ENCODE measurements around the gene AQP12A. TPM values are rescaled to one million over a fixed set of nuclear protein-coding genes. Genes with fewer than 3 reads are reported as not detected.

Gene AQP12A
- total RNA-seq, 2 experiments from 2014 or later: not detected

DNA sequence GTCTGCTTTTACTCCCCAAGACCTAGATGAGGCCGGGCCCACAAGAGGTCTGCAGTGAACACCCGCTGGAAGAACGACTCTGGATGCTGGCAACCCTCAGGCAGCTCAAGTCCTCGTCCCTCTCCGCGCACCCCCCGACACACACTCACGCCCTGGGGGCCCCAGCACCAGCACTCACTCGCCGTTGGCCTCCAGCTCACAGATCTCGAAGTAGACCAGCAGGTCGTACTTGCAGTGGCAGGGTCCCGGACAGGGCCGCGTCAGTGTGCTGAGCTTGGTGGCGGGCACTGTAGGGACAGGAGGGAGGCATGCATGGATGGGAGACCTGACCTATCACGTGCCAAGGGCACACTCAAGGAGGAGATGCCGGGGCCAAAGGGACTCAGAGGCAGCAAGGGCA, 49.4 kb downstream of the AQP12A start:
- Mint-ChIP-seq H3K9me3 (no peaks in the 10 kb centered on the region), H3K4me1 (peaks cover 6% of the 10 kb centered on the region), H3K27ac (no peak overlapping the region), H3K4me3 (no peak overlapping the region), H3K36me3 (no peaks in the 10 kb centered on the region), H3K27me3 (no peaks in the 10 kb centered on the region)
- DNase-seq: no peak

DNA sequence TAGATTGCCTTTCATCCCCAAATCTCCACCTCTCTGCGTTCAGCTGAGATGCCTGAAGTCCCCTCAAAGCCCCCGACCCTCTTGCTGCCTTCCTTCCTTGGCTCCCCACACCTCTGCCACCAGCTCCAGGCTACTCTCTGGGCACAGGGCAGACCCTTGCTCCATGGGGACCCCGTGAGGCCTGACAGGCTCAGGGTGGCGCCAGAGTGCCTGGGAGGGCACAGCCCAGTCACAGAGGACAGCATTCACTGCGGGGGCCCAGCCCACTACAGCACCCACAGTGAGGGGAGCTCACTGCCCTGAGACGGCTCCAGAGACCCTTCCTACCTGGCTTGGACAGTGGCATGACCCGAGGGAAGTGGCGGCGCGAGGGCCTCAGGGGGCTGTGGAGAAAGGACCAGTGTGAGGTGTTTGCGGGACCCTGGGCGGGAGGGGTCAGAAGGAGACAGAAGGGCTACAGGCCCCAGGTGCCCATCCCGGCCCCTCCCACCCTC, 51.0 kb downstream of the AQP12A start:
- Mint-ChIP-seq H3K4me1 (peaks cover 6% of the 10 kb centered on the region), H3K4me3 (no peak overlapping the region), H3K27ac (no peak overlapping the region), H3K9me3 (no peaks in the 10 kb centered on the region), H3K27me3 (no peaks in the 10 kb centered on the region), H3K36me3 (no peaks in the 10 kb centered on the region)
- DNase-seq: no peak

DNA sequence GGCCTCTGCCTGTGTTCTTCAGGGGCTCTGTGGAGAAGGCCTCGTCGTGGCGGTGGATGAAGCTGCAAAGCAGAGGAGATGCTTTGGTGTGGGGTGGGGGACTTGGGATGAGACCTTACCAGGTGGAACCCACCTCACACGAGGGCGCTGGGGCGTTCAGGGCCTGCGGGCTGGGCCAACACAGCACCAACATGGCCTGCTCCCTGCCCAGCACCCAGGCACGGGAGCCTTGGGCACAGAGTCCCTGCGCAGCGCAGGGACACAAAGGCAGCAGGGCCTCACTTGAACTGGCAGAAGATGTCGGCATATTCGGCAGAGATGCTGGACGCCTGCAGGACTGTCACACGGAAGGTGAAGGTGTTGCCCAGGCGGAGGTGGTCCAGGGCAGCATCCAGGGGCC, 53.8 kb downstream of the AQP12A start:
- Mint-ChIP-seq H3K9me3 (no peaks in the 10 kb centered on the region), H3K36me3 (no peaks in the 10 kb centered on the region), H3K4me3 (no peak overlapping the region), H3K27ac (no peak overlapping the region), H3K4me1 (no peaks in the 10 kb centered on the region), H3K27me3 (no peaks in the 10 kb centered on the region)
- DNase-seq: no peak

DNA sequence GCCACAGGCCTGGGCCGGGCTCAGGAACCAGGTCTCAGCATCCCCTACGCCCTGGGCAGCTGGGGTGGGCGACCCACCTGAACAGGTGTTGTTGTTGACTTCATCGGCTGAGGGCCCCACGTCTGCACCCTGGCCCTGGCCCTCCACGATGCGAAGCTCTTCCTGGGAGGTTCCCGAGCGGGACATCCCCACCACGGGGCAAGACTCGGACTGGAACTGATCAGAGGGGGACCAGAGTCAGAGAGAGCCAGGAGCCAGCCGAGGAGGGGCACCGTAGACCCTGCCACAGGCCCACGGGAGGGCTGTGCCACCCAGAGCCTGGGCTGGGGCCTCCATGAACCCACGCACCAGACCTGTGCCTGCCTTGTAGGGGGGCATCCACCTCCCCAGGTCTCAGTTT, 54.3 kb downstream of the AQP12A start:
- H3K4me1 Mint-ChIP-seq: no peaks in the 10 kb centered on the region
- H3K27ac Mint-ChIP-seq: no peak overlapping the region
- H3K4me3 Mint-ChIP-seq: no peak overlapping the region
- no peaks in the 10 kb centered on the region for H3K27me3 Mint-ChIP-seq
- no peaks in the 10 kb centered on the region for H3K9me3 Mint-ChIP-seq
- no peak for DNase-seq
- no peaks in the 10 kb centered on the region for H3K36me3 Mint-ChIP-seq

DNA sequence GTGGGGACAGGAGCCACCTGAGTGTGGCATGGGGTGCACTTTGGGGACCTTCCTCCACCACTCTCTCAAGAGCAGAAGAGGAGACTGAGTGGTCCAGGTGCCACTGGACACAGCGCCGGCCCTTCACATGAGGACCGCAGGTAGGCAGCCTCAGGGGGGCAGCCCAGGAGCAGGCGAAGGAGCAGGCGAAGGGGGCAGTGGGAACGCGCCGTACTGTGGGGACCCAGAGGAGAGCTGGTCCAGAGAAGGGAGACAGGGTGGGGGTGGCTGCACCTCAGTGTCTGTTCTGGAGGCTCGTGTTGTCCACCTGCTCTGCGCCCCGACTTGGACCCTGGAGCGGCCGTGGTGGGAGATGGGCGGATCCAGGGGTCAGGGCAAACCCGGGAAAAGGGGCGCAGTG, 55.0 kb downstream of the AQP12A start:
- DNase-seq: no peak
- H3K4me3 Mint-ChIP-seq: no peak overlapping the region
- H3K9me3 Mint-ChIP-seq: no peaks in the 10 kb centered on the region
- no peaks in the 10 kb centered on the region for H3K27me3 Mint-ChIP-seq
- no peaks in the 10 kb centered on the region for H3K4me1 Mint-ChIP-seq
- no peaks in the 10 kb centered on the region for H3K36me3 Mint-ChIP-seq
- no peak overlapping the region for H3K27ac Mint-ChIP-seq

DNA sequence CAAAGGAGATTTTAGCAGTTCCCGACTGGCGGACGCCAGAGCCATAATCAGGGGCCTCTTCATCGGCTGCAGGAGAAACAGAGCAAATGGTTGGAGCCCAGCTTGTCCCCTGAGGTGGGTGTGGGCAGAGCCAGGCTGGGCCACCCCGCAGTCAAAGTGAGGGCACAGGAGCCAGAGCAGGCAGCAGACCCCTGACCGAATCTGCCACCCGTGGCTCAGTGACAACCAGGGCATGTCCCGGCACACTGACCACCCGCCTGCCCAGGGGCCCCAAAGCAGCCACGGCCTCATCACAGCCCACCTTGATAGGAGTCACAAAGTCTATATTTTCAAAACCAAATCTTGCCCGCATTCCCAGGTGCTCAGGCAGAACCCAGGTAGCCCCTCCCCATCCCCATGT, 55.6 kb downstream of the AQP12A start:
- Mint-ChIP-seq H3K4me3 (no peak overlapping the region), H3K27ac (no peak overlapping the region), H3K4me1 (no peaks in the 10 kb centered on the region), H3K27me3 (no peaks in the 10 kb centered on the region), H3K9me3 (no peaks in the 10 kb centered on the region), H3K36me3 (no peaks in the 10 kb centered on the region)
- DNase-seq: no peak

Other genes with a start within 250 kb of the AQP12A start
- 10 to 100 TPM; 13.3 to 15.9 TPM for gene ANKMY1, start 133.9 kb upstream of the AQP12A start, total RNA-seq
- 1 to 10 TPM; 6.7 to 6.9 TPM for gene DUSP28, start 131.5 kb upstream of the AQP12A start, total RNA-seq
- gene RNPEPL1, start 123.4 kb upstream of the AQP12A start, total RNA-seq: 10 to 100 TPM; 33.8 to 37.2 TPM
- gene CAPN10, start 105.1 kb upstream of the AQP12A start, total RNA-seq: 10 to 100 TPM; 30.1 to 32.3 TPM
- 1 to 10 TPM; 7.6 to 7.8 TPM for gene GPR35, start 66.4 kb upstream of the AQP12A start, total RNA-seq
- gene AQP12B, start 9.0 kb upstream of the AQP12A start, total RNA-seq: not detected
- gene KIF1A, start 128.4 kb downstream of the AQP12A start, total RNA-seq: 1 to 10 TPM; 7.7 to 8.2 TPM
- not detected for gene AGXT, start 177.0 kb downstream of the AQP12A start, total RNA-seq
- not detected for gene MAB21L4, start 204.3 kb downstream of the AQP12A start, total RNA-seq
- gene CROCC2, start 214.5 kb downstream of the AQP12A start, total RNA-seq: not detected

All from activated naive CD8-positive, alpha-beta T cell treated with anti-CD3 and anti-CD28 coated beads for 36 hours (primary cell).